ENCODE results near the gene FUT4.

Gene FUT4

GRCh38 chr11:94568200-94568599, 24.5 kb downstream of the FUT4 start:
- TF ChIP-seq GATA2 (IDR thresholded peaks at IDR 0.05; ENCODE audit: low read depth, low read length) = no peak
- no peak for TF ChIP-seq GATA3 (IDR thresholded peaks at IDR 0.05; ENCODE audit: low read depth, low read length)

- TF ChIP-seq GATA3 (IDR thresholded peaks at IDR 0.05; ENCODE audit: low read depth, low read length) (no peak), GATA2 (IDR thresholded peaks at IDR 0.05; ENCODE audit: low read depth, low read length) (no peak)
Measured at GRCh38 chr11:94568717-94569116, 25.0 kb downstream of the FUT4 start.

GRCh38 chr11:94574193-94574961, 30.7 kb downstream of the FUT4 start:
- TF ChIP-seq GATA3 (IDR thresholded peaks at IDR 0.05; ENCODE audit: low read depth, low read length) (no peak), GATA2 (IDR thresholded peaks at IDR 0.05; ENCODE audit: low read depth, low read length) (no peak)

- no peak for TF ChIP-seq GATA2 (IDR thresholded peaks at IDR 0.05; ENCODE audit: low read depth, low read length)
- no peak for TF ChIP-seq GATA3 (IDR thresholded peaks at IDR 0.05; ENCODE audit: low read depth, low read length)
Measured at GRCh38 chr11:94576306-94576705, 32.6 kb downstream of the FUT4 start.

- TF ChIP-seq GATA3 (IDR thresholded peaks at IDR 0.05; ENCODE audit: low read depth, low read length) (no peak), GATA2 (IDR thresholded peaks at IDR 0.05; ENCODE audit: low read depth, low read length) (no peak)
Measured at GRCh38 chr11:94577841-94578240, 34.1 kb downstream of the FUT4 start.

GRCh38 chr11:94581926-94582325, 38.2 kb downstream of the FUT4 start:
- TF ChIP-seq GATA3 (IDR thresholded peaks at IDR 0.05; ENCODE audit: low read depth, low read length) = no peak
- TF ChIP-seq GATA2 (IDR thresholded peaks at IDR 0.05; ENCODE audit: low read depth, low read length) = no peak

- no peak for TF ChIP-seq GATA2 (IDR thresholded peaks at IDR 0.05; ENCODE audit: low read depth, low read length)
- no peak for TF ChIP-seq GATA3 (IDR thresholded peaks at IDR 0.05; ENCODE audit: low read depth, low read length)
Measured at GRCh38 chr11:94583213-94583865, 39.6 kb downstream of the FUT4 start.

- TF ChIP-seq GATA3 (IDR thresholded peaks at IDR 0.05; ENCODE audit: low read depth, low read length) = no peak
- no peak for TF ChIP-seq GATA2 (IDR thresholded peaks at IDR 0.05; ENCODE audit: low read depth, low read length)
Measured at GRCh38 chr11:94583866-94584500, 40.3 kb downstream of the FUT4 start.

- no peak for TF ChIP-seq GATA3 (IDR thresholded peaks at IDR 0.05; ENCODE audit: low read depth, low read length)
- TF ChIP-seq GATA2 (IDR thresholded peaks at IDR 0.05; ENCODE audit: low read depth, low read length) = no peak
Measured at GRCh38 chr11:94584978-94585377, 41.3 kb downstream of the FUT4 start.

- TF ChIP-seq GATA2 (IDR thresholded peaks at IDR 0.05; ENCODE audit: low read depth, low read length) (no peak), GATA3 (IDR thresholded peaks at IDR 0.05; ENCODE audit: low read depth, low read length) (no peak)
Measured at GRCh38 chr11:94585399-94585798, 41.7 kb downstream of the FUT4 start.

GRCh38 chr11:94586546-94586945, 42.8 kb downstream of the FUT4 start:
- TF ChIP-seq GATA2 (IDR thresholded peaks at IDR 0.05; ENCODE audit: low read depth, low read length) = no peak
- TF ChIP-seq GATA3 (IDR thresholded peaks at IDR 0.05; ENCODE audit: low read depth, low read length) = no peak

GRCh38 chr11:94586978-94587377, 43.3 kb downstream of the FUT4 start:
- no peak for TF ChIP-seq GATA3 (IDR thresholded peaks at IDR 0.05; ENCODE audit: low read depth, low read length)

GRCh38 chr11:94588366-94588942, 44.7 kb downstream of the FUT4 start:
- TF ChIP-seq GATA3 (IDR thresholded peaks at IDR 0.05; ENCODE audit: low read depth, low read length) (no peak), GATA2 (IDR thresholded peaks at IDR 0.05; ENCODE audit: low read depth, low read length) (no peak)

- no peak for TF ChIP-seq GATA3 (IDR thresholded peaks at IDR 0.05; ENCODE audit: low read depth, low read length)
Measured at GRCh38 chr11:94590352-94591041, 46.8 kb downstream of the FUT4 start.

All from SH-SY5Y (cell line).